Hematopoietic multipotent progenitor cell (in vitro differentiated cells): ENCODE results near the gene CA5A. TPM values are rescaled to one million over a fixed set of nuclear protein-coding genes. Genes with fewer than 3 reads are reported as not detected.
"Not testable (repeated sequence)": the region's sequence is repeated elsewhere in the genome, so short reads cannot be mapped to it uniquely, and the experiment has no call there.

ENCODE experiments used
- DNase-seq, 3 donors: peaks; one replicate each; pipeline ENCODE4 v3.0.0-alpha.2; 2011 to 2015; ENCODE audit warnings: low read depth in 2 of 3, low spot score in 2 of 3
- total RNA-seq: library from RNA; depleted of rRNA; stranded (reverse); fragments of >200 nt; gene quantifications from one replicate; pipeline ENCODE4 v1.2.3, GENCODE V29; 2012

CA5A gene
- total RNA-seq, 1 donor: not detected

DNA sequence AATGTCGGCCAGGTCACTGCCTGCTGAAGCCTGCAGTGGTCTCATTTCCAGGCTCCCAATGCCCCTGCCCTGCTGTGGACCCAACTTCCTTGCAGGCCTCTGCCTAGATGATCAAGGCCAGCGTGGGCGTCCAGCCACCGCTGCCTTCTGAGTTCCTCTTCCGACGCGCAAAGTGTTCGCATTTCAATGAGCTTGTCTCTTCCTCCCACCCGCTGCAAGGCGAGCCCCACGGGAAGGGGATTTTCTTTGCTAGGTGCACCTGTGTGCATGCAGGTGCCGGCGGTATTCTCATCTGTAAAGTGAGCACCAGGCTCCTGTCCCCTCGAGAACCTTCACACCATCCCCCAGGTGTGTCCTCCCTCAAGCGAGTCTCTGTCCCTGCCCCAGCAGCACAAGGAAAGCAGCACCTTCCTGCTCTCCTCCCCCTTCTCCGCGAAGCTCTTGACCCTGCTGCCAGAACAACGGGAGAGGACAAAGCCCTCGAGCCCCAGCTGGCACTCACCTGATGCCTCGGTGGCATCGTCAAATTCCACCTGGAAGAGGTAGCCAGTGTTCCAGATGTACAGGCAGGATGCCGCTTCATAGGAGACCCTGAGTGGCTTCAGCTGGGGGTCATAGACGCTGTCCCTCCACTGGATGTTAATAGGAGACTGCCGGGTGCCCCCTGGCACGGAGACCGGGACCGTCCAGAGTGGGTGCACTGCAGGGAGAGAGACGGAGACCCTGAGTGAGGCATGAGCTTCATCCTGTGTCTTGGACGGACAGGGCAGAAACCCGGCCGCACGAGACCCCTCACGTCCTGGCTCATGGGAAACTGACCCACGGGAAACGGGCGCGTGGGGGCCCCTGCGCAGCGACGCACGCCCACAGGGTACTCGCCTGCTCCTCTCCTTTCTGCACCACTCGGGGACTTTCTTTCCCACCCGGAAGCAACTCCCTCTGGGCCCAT, 9.8 kb downstream of the CA5A start:
- DNase-seq: peak in 2 of 3 donors; percentile 28 to 35

DNA sequence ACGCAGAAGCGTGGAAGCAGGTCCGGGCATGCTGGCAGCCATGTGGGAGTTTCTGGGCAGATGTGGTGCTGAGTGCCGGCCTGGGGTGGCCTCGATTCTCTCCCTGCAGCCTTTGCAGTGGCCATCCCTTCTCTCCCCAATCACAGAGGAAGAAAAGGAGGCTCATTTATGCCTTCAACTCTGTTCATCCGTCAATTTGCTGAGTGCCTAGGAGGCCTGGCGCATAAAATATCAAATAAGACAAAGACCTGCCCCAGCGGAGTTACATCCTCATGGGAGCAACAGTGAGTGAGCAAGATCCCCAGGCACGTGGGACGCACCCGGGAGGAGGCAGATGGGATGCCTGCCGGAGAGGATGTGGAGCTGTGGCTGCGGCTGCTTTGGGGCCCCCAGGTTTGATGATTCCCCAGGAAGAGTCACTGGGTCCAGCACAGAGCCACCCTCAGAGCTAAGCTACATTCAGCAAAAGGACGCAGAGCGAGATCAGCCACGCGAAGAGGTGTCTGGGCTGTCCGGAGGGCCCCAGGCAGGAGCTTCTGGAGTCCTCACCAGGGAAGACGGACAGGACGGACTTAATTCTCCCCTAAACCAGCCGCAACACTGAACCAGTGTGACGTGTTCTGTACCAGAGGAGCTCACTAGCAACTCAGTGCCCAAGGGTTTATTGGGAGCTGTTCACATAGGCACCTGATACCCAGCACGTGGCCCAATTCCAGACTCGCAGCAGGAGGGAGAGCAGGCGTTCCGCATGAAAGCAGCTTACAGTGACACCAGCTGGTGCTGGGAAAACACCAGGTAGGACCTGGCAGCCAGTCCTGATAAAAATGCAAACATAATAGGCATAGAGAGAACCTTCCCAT, 11.3 kb downstream of the CA5A start:
- DNase-seq: no peak

DNA sequence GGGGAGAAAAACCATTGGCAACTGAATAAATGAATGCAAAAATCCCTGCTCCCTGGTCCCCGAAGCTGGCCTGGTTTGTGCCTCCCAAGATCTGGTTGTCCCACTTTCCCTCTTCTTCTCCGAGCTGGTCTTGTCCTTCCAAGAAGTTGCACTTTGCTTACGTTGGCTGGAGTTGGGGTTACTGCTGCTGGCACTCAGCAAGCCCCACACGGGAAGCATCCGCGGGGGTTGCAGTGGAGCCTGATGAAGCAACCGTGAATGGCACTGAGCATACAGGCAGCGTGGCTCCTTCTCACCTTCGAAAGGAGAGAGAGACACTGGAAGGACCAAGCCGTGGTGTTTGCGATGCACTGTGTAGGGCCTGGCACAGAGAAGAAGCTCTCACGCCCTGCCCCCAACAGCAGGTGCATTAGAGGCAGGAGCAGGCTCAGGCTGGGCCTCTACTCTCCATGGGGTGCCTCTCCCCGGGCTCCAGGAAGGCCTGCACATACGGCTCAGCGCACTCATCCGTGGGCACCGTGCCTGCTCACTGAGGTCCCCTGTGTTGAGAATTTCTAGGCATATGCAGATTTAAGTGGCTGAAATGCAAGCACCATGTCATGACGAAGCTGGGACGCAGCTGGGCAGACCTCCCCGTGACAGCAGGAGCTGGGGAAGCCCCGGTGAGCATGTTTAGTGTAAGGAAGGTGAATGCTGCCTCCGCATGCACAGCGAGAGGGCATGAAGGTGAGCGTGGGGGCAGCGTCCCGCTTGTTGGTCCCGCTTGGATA, 12.1 kb downstream of the CA5A start:
- DNase-seq: no peak

DNA sequence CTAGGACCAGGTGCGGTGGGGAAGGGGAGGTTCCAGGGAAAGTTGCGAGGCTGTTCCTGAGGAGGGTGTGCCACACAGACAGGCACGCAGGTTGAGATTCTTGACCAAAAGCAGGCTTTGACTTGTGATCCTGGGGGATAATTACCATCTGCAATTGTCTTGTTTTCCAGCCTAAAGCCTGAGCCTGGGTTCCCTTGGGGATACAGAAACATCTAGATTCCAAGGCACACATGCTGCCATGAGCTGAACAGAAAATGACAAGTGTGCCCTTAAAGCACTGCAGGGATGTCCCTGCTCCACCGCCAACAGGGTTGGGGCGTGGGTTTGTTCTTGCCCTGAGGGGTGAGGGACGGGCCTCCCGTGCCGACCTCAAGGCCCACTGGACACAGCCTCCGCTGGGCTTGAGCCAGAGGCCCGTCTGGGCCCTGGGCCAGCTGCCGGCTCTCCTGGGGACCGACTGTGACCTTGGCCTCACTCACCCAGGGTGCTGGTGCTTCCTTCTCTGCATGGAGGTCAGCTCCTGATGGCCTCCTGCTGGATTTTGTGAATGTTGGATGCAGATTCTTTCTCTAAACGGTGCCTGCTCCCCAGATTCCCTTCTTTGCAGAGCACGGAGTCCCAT, 14.0 kb downstream of the CA5A start:
- no peak for DNase-seq

DNA sequence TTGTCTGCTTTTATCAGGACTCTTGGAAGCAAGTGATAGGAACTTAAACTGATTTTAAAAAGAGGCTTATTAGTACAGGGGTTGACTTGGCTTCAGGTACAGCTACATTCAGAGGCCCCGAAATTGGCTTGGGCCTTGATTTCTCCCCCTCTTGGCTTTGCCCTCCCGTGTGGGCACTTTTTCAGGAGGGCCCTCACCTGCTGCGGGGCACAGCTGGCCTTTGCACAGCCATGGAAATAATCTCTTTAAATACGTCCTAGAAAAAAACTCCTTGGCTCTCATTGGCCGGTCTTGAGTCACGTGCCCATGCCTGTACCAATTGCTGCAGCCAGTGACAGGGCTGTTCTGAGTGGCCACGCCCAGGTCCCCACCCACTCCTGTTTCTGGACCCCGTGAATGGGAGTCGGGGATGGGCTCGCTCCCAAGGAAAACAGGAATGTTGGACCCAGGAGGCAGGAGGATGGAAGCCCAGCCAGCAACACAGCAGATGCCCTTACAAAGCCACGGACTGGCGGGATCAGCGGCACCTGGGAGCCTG, 15.0 kb downstream of the CA5A start:
- no peak for DNase-seq

DNA sequence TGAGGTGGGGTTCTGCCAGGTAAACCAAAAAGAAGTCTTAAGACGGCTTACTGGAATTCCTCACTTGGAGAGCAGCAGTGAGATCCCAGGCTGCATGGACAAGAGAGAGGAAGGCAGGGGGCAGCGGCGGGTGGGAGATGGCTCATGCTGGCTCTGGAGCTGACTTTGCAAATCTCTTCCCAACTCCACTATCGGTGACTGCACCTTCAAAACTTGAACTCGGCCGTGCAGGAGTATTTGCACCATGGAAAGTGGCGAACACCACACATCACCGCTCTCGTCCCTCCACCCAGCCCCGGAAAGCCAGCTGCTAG, 16.7 kb downstream of the CA5A start:
- DNase-seq: no peak

DNA sequence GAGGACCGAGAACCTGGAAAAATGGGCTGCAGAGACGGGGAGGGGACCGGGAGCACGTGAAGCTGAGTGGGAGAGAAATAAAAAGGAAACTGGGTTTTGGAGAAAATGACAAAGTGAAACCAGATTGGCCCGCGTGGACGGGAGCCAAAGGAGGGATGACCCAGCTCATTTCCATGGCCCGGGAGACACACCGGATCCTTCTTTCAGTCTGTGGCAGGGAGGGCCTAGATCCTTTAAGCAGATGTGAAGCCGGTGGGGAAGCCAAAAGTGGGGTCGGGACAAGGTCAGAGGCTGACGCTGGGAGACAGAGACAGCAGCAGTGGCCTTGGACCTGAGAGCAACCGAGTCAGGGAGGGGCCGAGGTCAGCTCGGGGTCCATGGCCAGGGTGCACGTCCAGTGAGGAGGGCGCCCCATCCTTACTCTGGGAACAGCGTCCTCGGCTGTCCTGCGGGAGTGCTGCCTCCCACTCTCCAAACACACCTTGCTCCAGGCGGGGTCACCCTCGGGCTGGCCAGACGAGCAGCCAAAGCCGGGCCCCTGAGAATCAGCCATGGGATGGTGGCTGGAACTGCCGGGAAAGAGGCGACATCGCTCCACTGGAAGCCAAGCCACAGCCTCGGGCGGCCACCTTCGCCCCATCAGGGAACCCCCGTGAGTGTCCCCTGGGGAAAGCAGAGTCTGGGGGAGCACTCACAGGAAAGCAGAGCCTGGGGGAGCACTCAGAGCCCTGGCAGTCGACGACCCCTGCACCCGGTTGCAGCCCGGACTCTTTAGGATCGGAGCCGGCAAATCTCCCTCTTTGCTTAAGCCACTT, 17.3 kb downstream of the CA5A start:
- DNase-seq: no peak

DNA sequence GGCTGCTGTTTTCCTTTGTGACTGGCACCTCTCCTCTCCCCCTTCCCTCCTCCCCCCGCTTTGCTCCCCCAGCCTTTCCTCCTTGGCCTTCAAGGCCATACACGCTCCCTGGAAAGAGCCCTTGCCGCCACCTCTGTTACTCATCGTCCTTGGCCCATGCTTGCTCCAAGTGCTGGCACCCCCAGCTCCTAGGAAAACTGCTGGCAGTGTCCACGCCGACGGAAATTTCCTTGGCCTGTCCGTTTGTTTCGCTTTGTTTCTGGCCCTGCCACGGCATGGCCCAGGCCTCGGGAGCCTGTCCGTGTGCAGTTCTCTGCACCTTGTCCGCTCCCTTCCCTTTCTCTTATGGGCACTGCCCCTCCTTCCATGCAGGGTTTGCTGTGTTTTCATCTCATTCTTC, 18.0 kb downstream of the CA5A start:
- DNase-seq: no peak

DNA sequence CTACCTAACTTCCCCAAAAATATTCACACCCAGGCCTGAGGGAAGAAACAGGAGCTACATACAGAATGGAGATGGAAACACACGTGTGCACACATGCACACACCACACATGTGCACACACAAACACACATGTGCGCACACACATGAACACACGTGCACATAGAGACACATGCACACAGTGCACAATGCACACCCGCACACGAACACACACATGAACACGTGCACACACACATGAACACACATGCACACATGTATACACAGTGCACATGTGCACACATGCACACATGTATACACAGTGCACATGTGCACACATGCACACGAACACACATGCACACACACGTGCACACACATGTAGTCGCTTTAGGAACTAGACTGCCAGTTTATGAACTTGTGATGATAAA, 18.8 kb downstream of the CA5A start:
- DNase-seq: no peak

DNA sequence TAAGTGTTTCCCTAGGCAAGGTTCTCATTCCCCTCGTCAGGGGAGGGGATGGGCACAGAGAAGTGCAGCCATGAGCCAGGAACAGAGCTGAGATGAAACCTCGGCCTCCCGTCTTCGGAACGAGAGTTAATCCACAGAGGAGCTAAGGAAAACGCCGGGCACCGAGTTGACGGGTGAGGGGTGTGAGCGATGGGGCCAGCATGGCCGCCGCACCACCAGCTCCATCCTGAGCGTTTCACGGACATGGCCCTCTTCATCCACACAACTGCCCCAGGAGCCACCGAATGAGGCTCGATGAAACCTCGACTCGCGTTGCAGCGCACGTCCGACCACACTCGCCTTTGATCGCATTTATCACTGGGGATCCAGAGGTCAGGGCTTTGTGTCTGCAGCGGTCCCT, 21.5 kb downstream of the CA5A start:
- DNase-seq: no peak

DNA sequence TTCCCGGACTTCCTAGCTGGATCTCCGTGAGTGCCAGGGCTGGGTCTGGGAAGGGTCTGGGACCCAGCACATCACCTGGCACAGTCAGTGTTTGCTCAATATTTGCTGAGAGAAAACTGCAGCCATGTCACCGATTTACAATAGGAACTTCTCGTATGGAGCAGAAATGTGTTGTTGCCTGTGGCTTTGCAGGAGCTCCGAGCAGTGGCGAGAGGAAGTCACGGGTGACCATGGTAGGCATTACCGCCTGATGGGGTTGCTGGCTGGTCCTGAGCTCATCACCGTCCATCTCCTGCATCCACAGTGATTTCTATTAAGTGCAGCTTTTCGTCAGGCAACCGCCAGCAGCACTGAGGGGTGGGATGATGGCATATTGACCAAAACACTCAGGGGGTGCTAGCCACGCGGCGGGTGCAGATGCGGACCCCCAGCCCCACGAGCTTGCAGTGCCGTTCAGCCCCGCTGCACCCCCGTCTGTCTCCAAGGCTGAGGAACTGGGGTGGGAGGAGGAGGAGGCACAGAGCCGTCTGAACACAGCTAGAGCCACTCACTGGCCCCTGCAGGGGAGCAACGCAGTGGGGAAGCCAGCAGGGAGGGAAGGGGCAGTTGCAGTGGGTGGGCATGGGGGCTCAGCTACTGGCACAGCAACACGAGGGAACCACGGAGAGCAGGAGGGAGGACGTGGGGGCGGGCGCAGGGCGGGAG, 22.2 kb downstream of the CA5A start:
- not testable (repeated sequence) for DNase-seq

DNA sequence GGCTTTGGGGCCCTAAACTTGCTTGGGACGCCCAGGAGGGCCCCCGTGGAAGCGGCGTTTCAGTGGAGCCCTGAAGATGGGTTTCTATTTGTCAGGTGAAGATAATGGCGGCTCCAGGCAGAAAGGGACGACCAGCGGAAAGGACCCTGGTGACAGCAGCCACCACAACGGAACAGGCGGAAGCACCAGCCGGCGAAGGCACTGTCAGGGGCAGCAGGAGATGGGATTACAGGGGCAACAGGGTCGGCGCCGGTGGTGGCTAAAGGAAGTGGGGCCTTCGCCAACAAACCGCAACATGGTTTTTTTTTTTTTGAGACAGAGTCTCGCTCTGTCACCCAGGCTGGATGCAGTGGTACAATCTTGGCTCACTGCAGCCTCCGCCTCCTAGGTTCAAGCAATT, 23.6 kb downstream of the CA5A start:
- DNase-seq: peak in 1 of 3 donors; percentile 26

DNA sequence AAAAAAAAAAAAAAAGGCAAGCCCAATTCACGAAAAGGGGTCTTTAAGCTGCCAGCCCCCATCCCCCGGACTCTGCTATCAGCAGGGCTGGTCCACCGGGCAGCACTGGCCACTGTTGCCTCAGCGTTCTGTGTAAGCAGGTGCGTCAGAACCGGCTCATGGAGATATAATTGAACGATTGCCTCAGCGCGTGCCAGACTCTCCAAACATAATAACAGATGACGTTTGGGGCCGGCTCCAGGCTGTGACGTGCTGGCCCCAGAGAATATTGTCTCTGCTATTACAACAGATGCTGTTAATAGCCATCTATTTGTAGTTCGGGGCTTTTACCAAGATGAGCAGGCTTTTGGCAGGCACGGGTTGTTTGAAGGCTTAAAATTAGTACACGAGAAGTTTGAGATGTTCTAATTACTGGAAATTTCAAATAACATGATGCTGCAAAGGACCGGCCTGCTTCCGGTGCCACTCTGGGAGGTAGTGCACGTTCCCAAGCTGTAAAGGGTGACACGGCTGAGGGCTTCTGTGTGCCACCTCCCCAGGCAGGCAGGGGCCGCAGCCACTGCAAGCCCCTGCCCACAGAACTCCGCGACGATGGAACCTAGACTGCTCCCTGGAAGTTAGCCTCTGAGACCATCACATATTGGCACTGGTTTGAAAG, 25.1 kb downstream of the CA5A start:
- not testable (repeated sequence) for DNase-seq

DNA sequence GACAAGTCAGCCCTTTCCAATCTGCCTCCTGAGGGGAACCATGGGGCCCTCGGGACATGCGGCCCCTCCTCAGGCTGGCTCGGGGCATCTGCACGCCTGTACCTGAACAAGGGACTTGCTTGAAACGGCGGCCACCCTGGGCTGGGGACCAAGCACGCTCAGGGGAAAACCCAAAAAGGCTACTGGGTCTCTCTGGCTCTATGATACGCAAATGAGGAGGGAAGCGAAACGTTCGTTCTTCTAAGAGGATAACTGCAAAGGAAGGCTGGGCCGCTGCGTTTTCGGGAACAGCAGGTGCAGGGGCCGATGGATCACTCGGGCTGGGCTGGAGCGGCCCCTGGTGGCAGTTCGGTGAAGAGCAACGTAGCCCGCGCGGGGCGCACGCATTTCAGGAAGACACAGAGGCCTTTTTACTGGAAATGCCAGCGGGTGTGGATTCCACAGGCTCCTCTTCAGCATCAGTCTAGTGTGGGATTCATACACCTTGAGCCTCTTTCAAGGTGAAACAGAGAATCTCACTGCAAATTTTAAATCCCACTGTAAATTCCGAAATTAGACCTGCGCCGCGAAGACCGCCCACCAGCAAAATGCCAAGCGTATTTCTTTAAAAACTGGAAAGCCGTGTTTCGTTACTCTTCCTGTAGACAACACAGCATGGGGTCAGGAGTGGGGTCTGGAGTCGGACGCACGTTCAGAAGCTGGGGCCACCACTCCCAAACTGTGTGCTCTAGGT, 27.0 kb downstream of the CA5A start:
- DNase-seq: peak; percentile 49 to 74 (median 72)

DNA sequence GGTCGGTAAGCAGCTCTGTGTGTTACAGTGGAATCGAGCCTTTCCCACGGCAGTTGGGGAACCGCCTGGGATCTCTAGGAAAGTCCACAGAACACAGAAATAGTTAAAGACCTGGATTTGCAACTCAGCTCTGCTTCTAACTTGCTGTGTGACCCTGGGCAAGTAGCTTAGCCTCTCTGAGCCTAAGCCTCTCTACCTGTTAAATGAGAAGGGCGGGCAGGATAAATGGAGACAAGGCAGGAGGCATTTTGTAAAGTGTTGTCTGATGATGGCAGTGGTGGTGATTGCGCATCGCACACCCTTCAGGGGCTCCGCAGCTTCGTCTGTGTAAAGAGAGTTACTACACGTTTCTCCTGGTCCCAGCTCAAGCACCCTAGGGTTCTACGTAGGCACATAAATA, 28.2 kb downstream of the CA5A start:
- not testable (repeated sequence) for DNase-seq

DNA sequence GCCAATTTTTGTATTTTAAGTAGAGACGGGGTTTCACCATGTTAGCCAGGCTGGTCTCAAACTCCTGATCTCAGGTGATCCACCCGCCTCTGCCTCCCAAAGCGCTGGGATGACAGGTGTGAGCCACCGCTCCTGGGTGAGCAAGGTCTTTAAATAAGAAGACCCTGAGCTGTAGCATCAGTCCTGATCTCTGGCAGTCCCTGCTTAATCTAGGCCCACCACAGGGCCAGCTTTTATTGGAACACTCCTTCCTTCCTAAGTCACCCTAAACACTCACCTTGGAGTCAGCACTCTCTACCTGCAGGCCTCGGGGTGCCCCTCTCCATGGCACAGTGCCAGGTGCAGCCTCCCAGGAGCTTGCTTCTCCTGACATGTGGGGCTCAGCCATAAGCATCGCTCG, 30.8 kb downstream of the CA5A start:
- DNase-seq: not testable (repeated sequence)

DNA sequence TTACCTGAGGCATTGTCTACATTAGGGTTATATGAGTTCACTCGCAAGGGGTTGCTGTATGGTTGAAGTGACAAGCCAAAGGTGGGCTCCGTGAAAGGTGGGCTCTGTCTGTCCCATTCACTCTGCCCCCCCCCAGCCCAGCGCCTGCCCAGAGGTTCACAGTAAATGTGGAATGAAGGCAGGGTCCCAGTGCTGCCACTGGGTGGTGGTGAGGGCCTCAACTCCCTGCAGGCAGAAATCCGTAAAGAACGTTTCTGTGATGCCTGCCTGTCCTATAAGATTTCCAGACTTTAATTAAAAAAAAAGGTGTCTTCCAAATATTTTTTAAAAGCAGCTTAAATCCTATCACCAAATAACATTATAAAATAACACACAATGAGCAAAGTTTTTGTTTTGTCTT, 31.4 kb downstream of the CA5A start:
- not testable (repeated sequence) for DNase-seq

DNA sequence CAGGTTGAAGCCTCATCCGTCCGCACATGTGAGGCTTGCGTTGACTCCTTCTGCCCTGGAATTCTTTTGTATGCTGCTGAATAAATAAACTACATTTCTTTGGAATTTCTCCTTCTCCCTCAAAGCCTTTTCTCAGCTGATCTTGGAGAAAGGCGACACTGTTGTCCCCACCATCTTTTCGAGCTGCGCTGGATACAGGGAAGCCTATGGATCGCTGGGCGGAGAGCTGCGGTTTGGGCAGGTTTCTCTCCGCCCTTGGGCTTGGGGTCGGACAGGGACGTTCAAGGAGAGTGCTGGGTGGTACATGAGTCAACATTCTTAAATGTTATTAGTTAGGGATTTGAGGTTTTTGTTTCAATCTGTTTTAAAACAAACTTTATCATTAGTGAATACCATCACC, 35.8 kb downstream of the CA5A start:
- not testable (repeated sequence) for DNase-seq
